ENCODE measurements around the gene DNM3. TPM values are rescaled to one million over a fixed set of nuclear protein-coding genes. Genes with fewer than 3 reads are reported as not detected.

Gene DNM3
- total and polyA plus RNA-seq, 2 experiments from 2014 or later: 5.2 to 12.2 TPM

GRCh38 chr1:172203135-172203823 is 362.0 kb downstream of the DNM3 start (continued):
- no peak for TF ChIP-seq ZNF462 (CRISPR knock-in tag; IDR thresholded peaks at IDR 0.05)
- no peak for TF ChIP-seq CREB1 (CRISPR knock-in tag; IDR thresholded peaks at IDR 0.05; ENCODE audit: low read depth)
- no peak for TF ChIP-seq JUNB (IDR thresholded peaks at IDR 0.05; ENCODE audit: unreplicated experiment)
- no peak for TF ChIP-seq REST (IDR thresholded peaks at IDR 0.05; ENCODE audit: unreplicated experiment)
- no peak for TF ChIP-seq NANOG (IDR thresholded peaks at IDR 0.05; ENCODE audit: borderline replicate concordance)
